Trophoblast cell (in vitro differentiated cells and primary cell): ENCODE measurements around the gene EEF2KMT.
A peak's percentile ranks its signal among the peaks of the same experiment; 100 is the strongest.

Source experiments
- DNase-seq, 2 donors: peaks; one replicate each; pipeline ENCODE4 v3.0.0-alpha.2; 2016
- H2AFZ ChIP-seq: 2 replicates; pipeline ENCODE4 v1.6.1; 2013; ENCODE audit warnings: low read length, moderate library complexity, mild to moderate bottlenecking; ENCODE audit not compliant: insufficient read depth, poor library complexity
- H2AK5ac ChIP-seq: 2 replicates; pipeline ENCODE4 v1.6.1; 2013; ENCODE audit warnings: mild to moderate bottlenecking, low read length
- H2BK120ac ChIP-seq: 2 replicates; pipeline ENCODE4 v1.6.1; 2013; ENCODE audit warnings: low read length, mild to moderate bottlenecking, moderate library complexity; ENCODE audit not compliant: insufficient read depth, poor library complexity
- H2BK12ac ChIP-seq: 2 replicates; pipeline ENCODE4 v1.6.1; 2013; ENCODE audit warnings: mild to moderate bottlenecking, low read length, moderate library complexity
- H2BK5ac ChIP-seq: 2 replicates; pipeline ENCODE4 v1.6.1; 2013; ENCODE audit warnings: low read length, low read depth, moderate library complexity, mild to moderate bottlenecking; ENCODE audit not compliant: poor library complexity
- H3K14ac ChIP-seq: 2 replicates; pipeline ENCODE4 v1.6.1; 2013; ENCODE audit warnings: mild to moderate bottlenecking, low read length
- H3K18ac ChIP-seq: 2 replicates; pipeline ENCODE4 v1.6.1; 2013; ENCODE audit warnings: mild to moderate bottlenecking, low read length
- H3K23ac ChIP-seq: 2 replicates; pipeline ENCODE4 v1.6.1; 2013; ENCODE audit warnings: low read length
- H3K27ac ChIP-seq: 2 replicates; pipeline ENCODE4 v1.5.1; 2013; ENCODE audit warnings: low read depth, mild to moderate bottlenecking, inconsistent platforms, low read length, moderate library complexity
- H3K27me3 ChIP-seq: 2 replicates; pipeline ENCODE4 v1.6.1; 2013; ENCODE audit warnings: inconsistent platforms, mild to moderate bottlenecking, low read length, moderate library complexity; ENCODE audit not compliant: insufficient read depth
- H3K36me3 ChIP-seq, 2 experiments: 1 replicate in 1 of 2; 2 replicates in 1 of 2; pipeline ENCODE4 v1.6.1; 2013; ENCODE audit warnings: low read length in 2 of 2, mild to moderate bottlenecking in 2 of 2, moderate library complexity in 1 of 2; ENCODE audit not compliant: insufficient read depth in 2 of 2, control insufficient read depth in 1 of 2
- H3K4ac ChIP-seq: 2 replicates; pipeline ENCODE4 v1.6.1; 2013; ENCODE audit warnings: low read depth, mild to moderate bottlenecking, low read length, moderate library complexity
- H3K4me1 ChIP-seq, 2 experiments: 1 replicate in 1 of 2; 2 replicates in 1 of 2; pipeline ENCODE4 v1.6.1; 2013; ENCODE audit warnings: low read length in 2 of 2, mild to moderate bottlenecking in 2 of 2, moderate library complexity in 1 of 2; ENCODE audit not compliant: insufficient read depth in 2 of 2, control insufficient read depth in 1 of 2
- H3K4me2 ChIP-seq: 2 replicates; pipeline ENCODE4 v1.6.1; 2013; ENCODE audit warnings: inconsistent platforms, mild to moderate bottlenecking, low read length, moderate library complexity
- H3K4me3 ChIP-seq: 2 replicates; pipeline ENCODE4 v1.5.1; 2013; ENCODE audit warnings: mild to moderate bottlenecking, low read depth, low read length, inconsistent platforms
- H3K79me1 ChIP-seq: one replicate; pipeline ENCODE4 v1.6.1; 2013; ENCODE audit warnings: low read length
- H3K79me2 ChIP-seq: 2 replicates; pipeline ENCODE4 v1.6.1; 2013; ENCODE audit warnings: low read length, mild to moderate bottlenecking; ENCODE audit not compliant: control insufficient read depth, insufficient read depth, poor library complexity
- H3K9ac ChIP-seq: 2 replicates; pipeline ENCODE4 v1.6.1; 2013; ENCODE audit warnings: mild to moderate bottlenecking, low read length
- H3K9me3 ChIP-seq: 2 replicates; pipeline ENCODE4 v1.6.1; 2013; ENCODE audit warnings: low read depth, mild to moderate bottlenecking, control low read depth, inconsistent platforms, low read length; ENCODE audit not compliant: insufficient read depth
- H4K12ac ChIP-seq: 2 replicates; pipeline ENCODE4 v1.6.1; 2013; ENCODE audit warnings: low read depth, mild to moderate bottlenecking, low read length, moderate library complexity
- H4K8ac ChIP-seq: 2 replicates; pipeline ENCODE4 v1.6.1; 2013; ENCODE audit warnings: low read depth, mild to moderate bottlenecking, low read length, moderate library complexity
- H4K91ac ChIP-seq: one replicate; pipeline ENCODE4 v1.6.1; 2013; ENCODE audit warnings: low read depth, mild to moderate bottlenecking, low read length, moderate library complexity
- WGBS: extraction: QIAGEN DNeasy Blood & Tissue Kit; methylation state at CpG from one replicate; pipeline ENCODE4 v1.1.7; 2013; ENCODE audit warnings: missing lambda C conversion rate; ENCODE audit not compliant: insufficient read length, insufficient coverage; ENCODE audit errors: extremely low coverage; 5-methylcytosine and 5-hydroxymethylcytosine counted together

The EEF2KMT gene

DNA sequence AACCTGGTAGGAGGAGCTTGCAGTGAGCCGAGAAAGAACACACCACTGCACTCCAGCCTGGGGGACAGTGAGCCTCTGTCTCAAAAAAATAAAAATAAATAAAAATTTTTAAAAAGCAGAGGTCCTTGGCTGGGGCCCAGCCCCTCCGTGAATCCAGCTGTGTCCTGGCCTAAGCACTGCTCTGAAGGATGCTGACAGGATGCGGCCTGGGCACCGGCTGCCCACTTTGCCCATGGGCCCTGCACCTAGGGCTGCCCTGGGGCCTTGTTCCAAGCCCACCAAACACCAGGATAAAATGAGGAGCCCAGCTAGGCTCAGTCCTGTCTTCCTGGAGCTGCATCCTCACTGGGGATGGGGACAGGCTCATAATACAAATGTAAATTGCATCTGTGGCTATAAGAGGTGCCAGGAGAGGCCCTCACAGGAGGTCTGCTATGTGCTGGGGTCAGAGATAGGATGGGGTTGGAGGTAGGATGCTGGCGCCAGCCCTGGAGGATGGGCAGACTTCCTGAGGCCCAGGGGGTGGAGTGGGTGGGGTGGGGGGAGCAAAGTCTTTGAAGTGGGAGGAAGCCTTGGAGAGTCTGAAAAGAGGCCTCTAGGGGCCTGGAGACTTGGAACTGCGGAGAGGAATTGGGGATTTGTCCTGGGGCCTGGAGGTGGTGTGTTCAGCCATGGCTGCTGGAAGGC lies 38.1 kb downstream of the EEF2KMT start:
- WGBS, result no CpG with 5 or more reads among the region's 6 CpGs
- H2BK120ac ChIP-seq, result no peak overlapping the region
- no peak overlapping the region for H3K4me3 ChIP-seq
- H3K4me2 ChIP-seq, result no peak overlapping the region
- H3K9ac ChIP-seq, result no peak overlapping the region
- H3K18ac ChIP-seq, result no peak overlapping the region
- H2AK5ac ChIP-seq, result no peak overlapping the region
- no peak overlapping the region for H3K14ac ChIP-seq
- no peak overlapping the region for H3K23ac ChIP-seq
- no peak overlapping the region for H3K27ac ChIP-seq
- H4K8ac ChIP-seq, result no peak overlapping the region
- no peaks in the 10 kb centered on the region for H3K9me3 ChIP-seq
- H2AFZ ChIP-seq, result no peak overlapping the region
- no peak for DNase-seq
- no peaks in the 10 kb centered on the region for H3K36me3 ChIP-seq
- no peak overlapping the region for H3K4ac ChIP-seq
- H3K79me2 ChIP-seq, result no peaks in the 10 kb centered on the region
- H2BK12ac ChIP-seq, result no peak overlapping the region
- no peak overlapping the region for H4K12ac ChIP-seq
- no peaks in the 10 kb centered on the region for H3K4me1 ChIP-seq
- no peaks in the 10 kb centered on the region for H3K79me1 ChIP-seq
- H2BK5ac ChIP-seq, result no peak overlapping the region
- no peaks in the 10 kb centered on the region for H3K27me3 ChIP-seq
- no peak overlapping the region for H4K91ac ChIP-seq

- H2BK120ac ChIP-seq, result no peak overlapping the region
- H2AK5ac ChIP-seq, result no peak overlapping the region
- H3K36me3 ChIP-seq, result no peaks in the 10 kb centered on the region
- peak in 1 of 2 donors; percentile 20 for DNase-seq
- no peak overlapping the region for H2AFZ ChIP-seq
- no peak overlapping the region for H3K4me3 ChIP-seq
- no peak overlapping the region for H3K27ac ChIP-seq
- no peak overlapping the region for H3K23ac ChIP-seq
- no peak overlapping the region for H2BK5ac ChIP-seq
- H2BK12ac ChIP-seq, result no peak overlapping the region
- H3K79me1 ChIP-seq, result no peaks in the 10 kb centered on the region
- H3K9me3 ChIP-seq, result no peaks in the 10 kb centered on the region
- H3K9ac ChIP-seq, result no peak overlapping the region
- no peaks in the 10 kb centered on the region for H3K27me3 ChIP-seq
- no peak overlapping the region for H3K4me2 ChIP-seq
- H3K14ac ChIP-seq, result no peak overlapping the region
- no peak overlapping the region for H4K8ac ChIP-seq
- H4K12ac ChIP-seq, result no peak overlapping the region
- no peak overlapping the region for H4K91ac ChIP-seq
- H3K4ac ChIP-seq, result no peak overlapping the region
- H3K18ac ChIP-seq, result no peak overlapping the region
- no peaks in the 10 kb centered on the region for H3K79me2 ChIP-seq
- WGBS, result no CpG with 5 or more reads among the region's 7 CpGs
- no peaks in the 10 kb centered on the region for H3K4me1 ChIP-seq
These were observed 39.1 kb downstream of the EEF2KMT start for GRCh38 chr16:5058476-5058875.

DNA sequence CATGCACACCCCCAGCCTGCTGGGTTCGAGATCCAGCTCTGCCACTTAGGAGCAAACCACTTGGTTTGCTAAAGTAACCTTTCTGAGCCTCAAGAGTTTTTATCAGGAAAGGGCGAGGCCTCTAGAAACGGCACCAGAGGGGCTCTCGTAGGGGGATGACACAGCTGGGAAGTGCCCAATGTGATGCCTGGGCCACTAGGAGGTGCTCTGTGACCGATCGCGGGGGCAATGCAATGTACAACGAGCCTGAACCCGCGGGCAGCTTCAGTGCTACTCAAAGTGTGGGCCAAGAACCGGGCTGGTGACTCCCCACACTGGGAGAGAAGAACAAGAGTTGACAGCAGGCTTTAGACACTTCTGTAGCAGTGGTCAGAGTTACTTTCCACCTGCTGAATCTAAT lies 41.2 kb downstream of the EEF2KMT start:
- H3K79me1 ChIP-seq, result no peaks in the 10 kb centered on the region
- H4K8ac ChIP-seq, result no peak overlapping the region
- no peak overlapping the region for H3K9ac ChIP-seq
- no peak for DNase-seq
- H3K79me2 ChIP-seq, result no peaks in the 10 kb centered on the region
- no peak overlapping the region for H3K14ac ChIP-seq
- no peak overlapping the region for H3K4ac ChIP-seq
- no peaks in the 10 kb centered on the region for H3K27me3 ChIP-seq
- H3K9me3 ChIP-seq, result no peaks in the 10 kb centered on the region
- H2BK120ac ChIP-seq, result no peak overlapping the region
- no peak overlapping the region for H3K4me3 ChIP-seq
- no peak overlapping the region for H4K91ac ChIP-seq
- no peak overlapping the region for H2AK5ac ChIP-seq
- H3K23ac ChIP-seq, result no peak overlapping the region
- no peak overlapping the region for H2BK12ac ChIP-seq
- no peak overlapping the region for H2AFZ ChIP-seq
- H3K36me3 ChIP-seq, result no peaks in the 10 kb centered on the region
- no peaks in the 10 kb centered on the region for H3K4me1 ChIP-seq
- no peak overlapping the region for H3K27ac ChIP-seq
- H4K12ac ChIP-seq, result no peak overlapping the region
- WGBS, result no CpG with 5 or more reads among the region's 11 CpGs
- H3K18ac ChIP-seq, result no peak overlapping the region
- no peak overlapping the region for H3K4me2 ChIP-seq
- no peak overlapping the region for H2BK5ac ChIP-seq

DNA sequence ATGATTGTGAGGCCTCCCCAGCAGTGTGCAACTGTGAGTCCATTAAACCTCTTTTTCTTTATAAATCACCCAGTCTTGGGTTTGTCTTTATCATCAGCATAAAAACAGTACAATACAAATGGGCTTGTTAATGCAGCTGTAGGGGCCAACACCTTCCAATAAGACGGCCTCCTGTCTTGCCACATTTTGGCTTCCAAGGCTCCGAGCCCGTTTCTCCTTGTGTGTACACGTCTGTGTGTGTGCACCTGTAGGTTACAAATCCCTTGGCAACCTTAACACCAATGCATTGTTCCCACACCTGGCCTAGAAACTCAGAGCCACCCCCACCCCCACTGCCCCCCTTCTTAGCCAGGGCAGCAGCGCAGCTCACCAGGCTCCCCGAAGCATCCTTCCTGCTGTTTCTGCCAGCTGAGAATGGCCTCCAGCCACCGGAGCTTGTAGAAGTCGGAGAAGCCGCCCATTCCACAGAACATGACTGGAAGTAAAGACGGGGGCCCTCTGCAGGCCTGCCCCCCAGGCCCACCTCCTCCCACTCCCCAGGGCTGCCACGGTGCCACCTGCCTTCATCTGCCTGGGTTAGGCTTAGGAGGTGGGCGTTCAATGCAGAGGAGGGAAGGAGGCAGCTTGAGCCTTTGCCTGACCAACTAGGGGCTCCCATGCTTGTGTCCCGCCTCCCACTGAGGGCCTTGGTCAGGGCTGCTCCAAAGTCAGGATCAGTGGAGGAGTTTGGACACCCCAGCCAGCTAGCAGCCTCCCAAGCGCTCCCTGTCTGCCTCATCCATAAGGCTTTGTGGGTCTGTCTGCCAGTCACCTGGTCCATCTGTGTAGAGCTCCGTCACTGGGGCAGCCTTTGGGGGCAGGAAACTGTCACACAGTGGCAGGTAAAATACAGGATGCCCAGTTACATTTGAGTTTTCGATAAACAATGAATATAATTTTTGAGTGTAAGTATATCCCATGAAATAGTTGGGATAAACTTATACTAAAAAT lies 42.4 kb downstream of the EEF2KMT start:
- H2BK120ac ChIP-seq, result no peak overlapping the region
- no peaks in the 10 kb centered on the region for H3K27me3 ChIP-seq
- no peak overlapping the region for H3K27ac ChIP-seq
- H3K4ac ChIP-seq, result no peak overlapping the region
- H3K79me2 ChIP-seq, result no peaks in the 10 kb centered on the region
- H3K14ac ChIP-seq, result no peak overlapping the region
- H2BK12ac ChIP-seq, result no peak overlapping the region
- no peak overlapping the region for H3K23ac ChIP-seq
- H4K91ac ChIP-seq, result no peak overlapping the region
- H3K79me1 ChIP-seq, result no peaks in the 10 kb centered on the region
- no peak overlapping the region for H2AK5ac ChIP-seq
- WGBS, result no CpG with 5 or more reads among the region's 16 CpGs
- no peaks in the 10 kb centered on the region for H3K4me1 ChIP-seq
- no peak overlapping the region for H4K8ac ChIP-seq
- H2AFZ ChIP-seq, result no peak overlapping the region
- no peak overlapping the region for H3K18ac ChIP-seq
- no peak overlapping the region for H3K9ac ChIP-seq
- H2BK5ac ChIP-seq, result no peak overlapping the region
- no peak for DNase-seq
- no peak overlapping the region for H3K4me2 ChIP-seq
- no peak overlapping the region for H3K4me3 ChIP-seq
- H4K12ac ChIP-seq, result no peak overlapping the region
- no peaks in the 10 kb centered on the region for H3K36me3 ChIP-seq
- H3K9me3 ChIP-seq, result no peaks in the 10 kb centered on the region
